ENCODE data around the gene EIF3F.

DNA sequence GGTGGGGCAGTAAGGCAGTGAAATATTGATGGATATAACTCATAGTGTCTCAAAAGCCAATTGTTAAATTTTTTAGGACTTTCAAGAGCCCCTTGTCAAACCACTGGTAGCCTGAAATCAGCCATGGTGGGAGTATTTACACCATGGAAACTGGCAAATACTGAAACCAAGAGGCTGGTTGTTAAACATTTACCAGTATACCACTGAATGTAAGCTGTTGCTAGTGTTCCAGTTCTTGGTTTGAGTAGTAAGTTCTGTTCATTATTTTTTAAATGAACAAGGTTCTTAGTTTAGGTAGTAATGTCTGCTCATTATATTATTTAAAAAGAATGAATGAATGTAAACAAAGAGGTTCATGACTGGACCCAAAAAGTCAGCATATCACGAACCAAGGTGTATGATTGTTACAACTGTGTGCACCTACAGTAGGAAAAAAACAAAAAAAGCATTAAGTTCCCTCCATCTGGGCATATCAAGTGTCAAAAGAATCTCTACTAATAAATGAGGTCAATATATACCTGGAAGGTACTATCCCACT is 4.5 kb upstream of the EIF3F start:
- TF ChIP-seq POLR2A (IDR thresholded peaks at IDR 0.05; ENCODE audit: low read depth, low read length) (no peak), EZH2 (IDR thresholded peaks at IDR 0.05; ENCODE audit: borderline replicate concordance, low read depth, low read length, severe bottlenecking) (no peak), FOS (IDR thresholded peaks at IDR 0.05; ENCODE audit: borderline replicate concordance, insufficient read depth, low read length) (no peak), POLR2AphosphoS5 (IDR thresholded peaks at IDR 0.05; ENCODE audit: insufficient read depth, low read depth, low read length) (no peak), JUN (IDR thresholded peaks at IDR 0.05; ENCODE audit: borderline replicate concordance, insufficient read depth, insufficient read length, low read depth) (no peak)
- TF ChIP-seq, protein P1, sequence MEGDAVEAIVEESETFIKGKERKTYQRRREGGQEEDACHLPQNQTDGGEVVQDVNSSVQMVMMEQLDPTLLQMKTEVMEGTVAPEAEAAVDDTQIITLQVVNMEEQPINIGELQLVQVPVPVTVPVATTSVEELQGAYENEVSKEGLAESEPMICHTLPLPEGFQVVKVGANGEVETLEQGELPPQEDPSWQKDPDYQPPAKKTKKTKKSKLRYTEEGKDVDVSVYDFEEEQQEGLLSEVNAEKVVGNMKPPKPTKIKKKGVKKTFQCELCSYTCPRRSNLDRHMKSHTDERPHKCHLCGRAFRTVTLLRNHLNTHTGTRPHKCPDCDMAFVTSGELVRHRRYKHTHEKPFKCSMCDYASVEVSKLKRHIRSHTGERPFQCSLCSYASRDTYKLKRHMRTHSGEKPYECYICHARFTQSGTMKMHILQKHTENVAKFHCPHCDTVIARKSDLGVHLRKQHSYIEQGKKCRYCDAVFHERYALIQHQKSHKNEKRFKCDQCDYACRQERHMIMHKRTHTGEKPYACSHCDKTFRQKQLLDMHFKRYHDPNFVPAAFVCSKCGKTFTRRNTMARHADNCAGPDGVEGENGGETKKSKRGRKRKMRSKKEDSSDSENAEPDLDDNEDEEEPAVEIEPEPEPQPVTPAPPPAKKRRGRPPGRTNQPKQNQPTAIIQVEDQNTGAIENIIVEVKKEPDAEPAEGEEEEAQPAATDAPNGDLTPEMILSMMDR (IDR thresholded peaks at IDR 0.05; ENCODE audit: extremely low read depth in 1 of 2, insufficient read depth in 1 of 2, low read depth in 1 of 2, low read length in 2 of 2): no peak
- TF ChIP-seq, protein P2, sequence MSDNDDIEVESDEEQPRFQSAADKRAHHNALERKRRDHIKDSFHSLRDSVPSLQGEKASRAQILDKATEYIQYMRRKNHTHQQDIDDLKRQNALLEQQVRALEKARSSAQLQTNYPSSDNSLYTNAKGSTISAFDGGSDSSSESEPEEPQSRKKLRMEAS (IDR thresholded peaks at IDR 0.05; ENCODE audit: insufficient read depth, insufficient read length): no peak
